Measurements from ENCODE around the gene CSH2. TPM values are rescaled to one million over a fixed set of nuclear protein-coding genes. Genes with fewer than 3 reads are reported as not detected.
A peak's percentile ranks its signal among the peaks of the same experiment; 100 is the strongest.
"Not testable (repeated sequence)": the region's sequence is repeated elsewhere in the genome, so short reads cannot be mapped to it uniquely, and the experiment has no call there.

Gene CSH2
- total and polyA plus RNA-seq, 2 donors (not counting 1 experiment from before 2014, with no cell fraction given): not detected

GRCh38 chr17:63843910-63844677 lies 29.4 kb downstream of the CSH2 start:
- ATAC-seq (ENCODE audit: low read depth) (no peak), DNase-seq (no peak)
- ChIA-PET CTCF (interaction anchor here (0.6 to 2.1 kb wide), 10 partner anchors 9 to 418 kb away, joined by 3 to 10 read pairs (median 4); partner anchors contain the start of genes CCDC47 and DDX42), POLR2A (interaction anchor here (0.6 to 2.2 kb wide), 13 partner anchors 11 to 1097 kb away, joined by 4 to 23 read pairs (median 7); partner anchors contain the start of genes CCDC47, DDX42, FTSJ3 and PSMC5)
- peaks cover 31% of the 10 kb centered on the region for H4K20me1 ChIP-seq (ENCODE audit: control insufficient read depth, insufficient read depth, low read length, poor library complexity, severe bottlenecking)
- H3K9ac ChIP-seq (ENCODE audit: low read length): peak overlapping the region; percentile 93
- peaks cover 36 to 50% of the 10 kb centered on the region in 2 donors for H3K4me1 ChIP-seq (ENCODE audit: control insufficient read depth in 2 of 2, insufficient read depth in 2 of 2, low read length in 2 of 2)
- peak overlapping the region; percentile 100 for H3K4me2 ChIP-seq (replicated peaks; ENCODE audit: low read depth, low read length, poor library complexity, severe bottlenecking)
- no peaks in the 10 kb centered on the region for H3K36me3 ChIP-seq (replicated peaks in 1 of 2; ENCODE audit: control extremely low read depth in 1 of 2, control insufficient read depth in 1 of 2, extremely low read depth in 1 of 2, insufficient read depth in 2 of 2, low read length in 1 of 2)
- intact Hi-C loops (cut with micrococcal nuclease): loop anchor here (1.0 to 2.0 kb wide), 8 partner anchors 17 to 397 kb away; partner anchors contain the start of genes CCDC47, CYB561, DCAF7 and ERN1
- Mint-ChIP-seq H3K4me3 (peak overlapping the region; percentile 92), H3K27ac (peak overlapping the region; percentile 92), H3K4me1 (peaks cover 45% of the 10 kb centered on the region), H3K9me3 (ENCODE audit: insufficient read depth) (peaks cover 2% of the 10 kb centered on the region), H3K27me3 (no peaks in the 10 kb centered on the region)
- TF ChIP-seq EZH2 (IDR thresholded peaks at IDR 0.05; ENCODE audit: borderline replicate concordance, insufficient read depth, low read depth, low read length, poor library complexity, severe bottlenecking) (no peak), CTCF (IDR thresholded peaks at IDR 0.05) (no peak)
- H3K9me3 ChIP-seq (ENCODE audit: control extremely low read depth in 1 of 3, control insufficient read depth in 2 of 3, insufficient read depth in 1 of 3, low read length in 2 of 3): peaks cover 0 to 10% (median 0%) of the 10 kb centered on the region in 3 donors
- H3K27ac ChIP-seq (ENCODE audit: low read length in 2 of 2): peak overlapping the region; percentile 90 to 92
- peak overlapping the region; percentile 82 for H2AFZ ChIP-seq (ENCODE audit: insufficient read depth, low read depth, low read length, poor library complexity, severe bottlenecking)
- H3K4me3 ChIP-seq (ENCODE audit: control extremely low read depth in 1 of 5, extremely low read depth in 1 of 5, insufficient read depth in 1 of 5, low read depth in 2 of 5, low read length in 4 of 5): peak overlapping the region in 2 of 5 experiments; percentile 89 to 92
- WGBS (ENCODE audit: insufficient coverage): 46% methylated on average over 4 of the region's 9 CpGs
- no peaks in the 10 kb centered on the region for H3K27me3 ChIP-seq (replicated peaks in 1 of 4; ENCODE audit: control extremely low read depth in 1 of 4, control insufficient read depth in 3 of 4, insufficient read depth in 4 of 4, low read length in 3 of 4)
- peaks cover 35% of the 10 kb centered on the region for H3K79me2 ChIP-seq (ENCODE audit: control insufficient read depth, insufficient read depth, low read length)

- DNase-seq (peak; percentile 82), ATAC-seq (ENCODE audit: low read depth) (peak; percentile 16)
- H3K4me1 Mint-ChIP-seq: peaks cover 47% of the 10 kb centered on the region
- ChIA-PET POLR2A (interaction anchor here (0.5 to 2.2 kb wide), 22 partner anchors 11 to 1250 kb away, joined by 3 to 23 read pairs (median 6); partner anchors contain the start of genes CCDC47, CEP95, DDX42 and FTSJ3), CTCF (interaction anchor here (0.6 to 2.1 kb wide), 9 partner anchors 9 to 418 kb away, joined by 3 to 10 read pairs (median 4); partner anchors contain the start of genes CCDC47 and DDX42)
- H3K79me2 ChIP-seq (ENCODE audit: control insufficient read depth, insufficient read depth, low read length): peaks cover 42% of the 10 kb centered on the region
- peak overlapping the region; percentile 65 to 92 (median 89) for H3K4me3 ChIP-seq (ENCODE audit: control extremely low read depth in 1 of 5, extremely low read depth in 1 of 5, insufficient read depth in 1 of 5, low read depth in 2 of 5, low read length in 4 of 5)
- H3K27ac Mint-ChIP-seq: peak overlapping the region; percentile 92
- not testable (repeated sequence) for H3K9me3 ChIP-seq (ENCODE audit: control extremely low read depth in 1 of 3, control insufficient read depth in 2 of 3, insufficient read depth in 1 of 3, low read length in 2 of 3); H3K36me3 ChIP-seq (replicated peaks in 1 of 2; ENCODE audit: control extremely low read depth in 1 of 2, control insufficient read depth in 1 of 2, extremely low read depth in 1 of 2, insufficient read depth in 2 of 2, low read length in 1 of 2); H3K27me3 ChIP-seq (replicated peaks in 1 of 4; ENCODE audit: control extremely low read depth in 1 of 4, control insufficient read depth in 3 of 4, insufficient read depth in 4 of 4, low read length in 3 of 4); H3K9me3 Mint-ChIP-seq (ENCODE audit: insufficient read depth); H3K27me3 Mint-ChIP-seq
- H2AFZ ChIP-seq (ENCODE audit: insufficient read depth, low read depth, low read length, poor library complexity, severe bottlenecking): peak overlapping the region; percentile 82
- H3K4me1 ChIP-seq (ENCODE audit: control insufficient read depth in 2 of 2, insufficient read depth in 2 of 2, low read length in 2 of 2): peaks cover 39 to 51% of the 10 kb centered on the region in 2 donors
- H4K20me1 ChIP-seq (ENCODE audit: control insufficient read depth, insufficient read depth, low read length, poor library complexity, severe bottlenecking): peaks cover 37% of the 10 kb centered on the region
- peak overlapping the region; percentile 93 for H3K9ac ChIP-seq (ENCODE audit: low read length)
- H3K4me2 ChIP-seq (replicated peaks; ENCODE audit: low read depth, low read length, poor library complexity, severe bottlenecking): peak overlapping the region; percentile 100
- H3K4me3 Mint-ChIP-seq: peak overlapping the region; percentile 92
- peak overlapping the region; percentile 90 to 92 for H3K27ac ChIP-seq (ENCODE audit: low read length in 2 of 2)
- intact Hi-C loops (cut with micrococcal nuclease): loop anchor here (1.0 to 2.0 kb wide), 7 partner anchors 16 to 293 kb away; partner anchors contain the start of genes CCDC47, DCAF7, ERN1 and FTSJ3
- WGBS (ENCODE audit: insufficient coverage): 0% methylated on average over 10 of the region's 19 CpGs
Observed at GRCh38 chr17:63843387-63843888, 30.0 kb downstream of the CSH2 start.
